ENCODE data around the gene BOLA3. TPM values are rescaled to one million over a fixed set of nuclear protein-coding genes. Genes with fewer than 3 reads are reported as not detected.

Gene BOLA3
- total RNA-seq, 2 donors from 2014 or later = 20.9 to 29.5 TPM

DNA sequence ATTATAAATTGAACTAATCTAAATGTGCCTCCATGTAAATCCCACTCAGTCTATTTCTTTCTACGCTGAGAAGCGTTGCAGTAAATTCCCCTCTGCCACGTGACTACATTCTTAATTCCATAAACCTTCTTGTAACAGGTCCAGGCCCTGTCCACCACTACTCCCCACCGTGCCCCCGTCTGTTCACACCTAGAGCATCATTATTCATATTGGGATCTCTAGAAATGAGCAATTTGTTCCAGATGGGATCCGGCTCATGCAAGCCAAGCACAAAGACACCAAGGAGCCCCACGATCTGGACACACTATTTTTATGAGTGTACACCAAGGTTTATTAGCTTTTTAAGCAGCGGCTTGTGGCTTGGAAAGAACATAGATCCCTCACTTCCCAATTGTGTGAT, 38.2 kb downstream of the BOLA3 start:
- intact Hi-C loops (cut with DNase I) = no loop called here

DNA sequence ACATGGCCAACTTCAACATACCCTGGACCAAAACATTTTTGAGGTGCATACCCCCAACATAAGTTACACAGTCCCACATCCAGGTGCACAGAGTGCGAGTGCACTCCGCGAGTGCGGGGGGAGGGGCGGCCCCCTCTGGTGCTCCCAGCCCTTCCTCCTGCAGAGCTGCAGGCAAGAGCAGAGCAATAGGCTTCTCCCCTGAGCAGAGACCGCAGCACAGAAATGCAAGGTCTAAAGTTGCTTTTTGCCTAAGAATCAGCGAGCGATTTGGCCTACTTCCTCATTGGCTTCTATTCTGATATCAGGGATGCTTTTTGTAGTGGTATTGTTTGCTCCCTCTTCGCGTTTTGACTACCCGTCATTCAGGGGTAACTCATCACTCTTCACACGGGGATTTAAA, 40.6 kb downstream of the BOLA3 start:
- intact Hi-C loops (cut with DNase I) = no loop called here
- no peak for DNase-seq (ENCODE audit: low spot score)

More for the DNA sequence above, 38.2 kb downstream of the BOLA3 start:
- no peak for DNase-seq (ENCODE audit: low spot score)

- no peak for DNase-seq (ENCODE audit: low spot score)
- intact Hi-C loops (cut with DNase I) = no loop called here
These were observed 42.3 kb downstream of the BOLA3 start for GRCh38 chr2:74105413-74105812.

- DNase-seq (ENCODE audit: low spot score) = no peak
- intact Hi-C loops (cut with DNase I) = no loop called here
These were observed 42.9 kb downstream of the BOLA3 start for GRCh38 chr2:74104839-74105238.

- no peak for DNase-seq (ENCODE audit: low spot score)
- intact Hi-C loops (cut with DNase I) = no loop called here
These were observed 43.9 kb downstream of the BOLA3 start for GRCh38 chr2:74103763-74104162.

DNA sequence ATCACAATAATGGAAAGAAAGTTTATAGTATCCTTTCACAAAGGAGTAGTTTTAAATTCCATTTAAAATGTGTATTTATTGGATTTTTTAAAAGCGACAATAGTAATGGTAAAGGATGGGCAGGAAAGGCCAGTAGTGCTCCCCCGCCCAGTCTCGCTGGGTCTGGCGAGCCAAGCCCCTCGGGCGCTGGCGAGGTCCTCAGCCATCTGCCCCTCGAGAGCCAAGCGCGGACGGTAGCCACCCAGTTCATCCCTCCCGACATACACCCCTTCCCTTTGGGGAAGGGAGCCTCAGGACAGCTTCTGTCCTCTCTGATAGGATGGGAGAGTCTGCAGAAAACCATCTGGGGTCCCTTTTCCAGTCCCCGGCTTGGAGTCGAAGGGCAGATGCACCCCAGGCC, 45.2 kb downstream of the BOLA3 start:
- intact Hi-C loops (cut with DNase I) = no loop called here
- DNase-seq (ENCODE audit: low spot score) = no peak

DNA sequence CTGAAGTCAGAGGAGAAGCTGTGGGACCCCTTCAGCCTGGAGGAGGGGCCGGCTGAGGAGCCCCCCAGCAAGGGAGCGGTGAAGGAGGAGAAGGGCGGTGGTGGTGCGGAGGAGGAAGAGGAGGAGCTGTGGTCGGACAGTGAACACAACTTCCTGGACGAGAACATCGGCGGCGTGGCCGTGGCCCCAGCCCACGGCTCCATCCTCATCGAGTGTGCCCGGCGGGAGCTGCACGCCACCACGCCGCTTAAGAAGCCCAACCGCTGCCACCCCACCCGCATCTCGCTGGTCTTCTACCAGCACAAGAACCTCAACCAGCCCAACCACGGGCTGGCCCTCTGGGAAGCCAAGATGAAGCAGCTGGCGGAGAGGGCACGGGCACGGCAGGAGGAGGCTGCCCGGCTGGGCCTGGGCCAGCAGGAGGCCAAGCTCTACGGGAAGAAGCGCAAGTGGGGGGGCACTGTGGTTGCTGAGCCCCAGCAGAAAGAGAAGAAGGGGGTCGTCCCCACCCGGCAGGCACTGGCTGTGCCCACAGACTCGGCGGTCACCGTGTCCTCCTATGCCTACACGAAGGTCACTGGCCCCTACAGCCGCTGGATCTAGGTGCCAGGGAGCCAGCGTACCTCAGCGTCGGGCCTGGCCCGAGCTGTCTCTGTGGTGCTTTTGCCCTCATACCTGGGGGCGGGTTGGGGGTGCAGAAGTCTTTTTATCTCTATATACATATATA, 46.0 kb downstream of the BOLA3 start:
- no peak for DNase-seq (ENCODE audit: low spot score)
- intact Hi-C loops (cut with DNase I) = no loop called here

DNA sequence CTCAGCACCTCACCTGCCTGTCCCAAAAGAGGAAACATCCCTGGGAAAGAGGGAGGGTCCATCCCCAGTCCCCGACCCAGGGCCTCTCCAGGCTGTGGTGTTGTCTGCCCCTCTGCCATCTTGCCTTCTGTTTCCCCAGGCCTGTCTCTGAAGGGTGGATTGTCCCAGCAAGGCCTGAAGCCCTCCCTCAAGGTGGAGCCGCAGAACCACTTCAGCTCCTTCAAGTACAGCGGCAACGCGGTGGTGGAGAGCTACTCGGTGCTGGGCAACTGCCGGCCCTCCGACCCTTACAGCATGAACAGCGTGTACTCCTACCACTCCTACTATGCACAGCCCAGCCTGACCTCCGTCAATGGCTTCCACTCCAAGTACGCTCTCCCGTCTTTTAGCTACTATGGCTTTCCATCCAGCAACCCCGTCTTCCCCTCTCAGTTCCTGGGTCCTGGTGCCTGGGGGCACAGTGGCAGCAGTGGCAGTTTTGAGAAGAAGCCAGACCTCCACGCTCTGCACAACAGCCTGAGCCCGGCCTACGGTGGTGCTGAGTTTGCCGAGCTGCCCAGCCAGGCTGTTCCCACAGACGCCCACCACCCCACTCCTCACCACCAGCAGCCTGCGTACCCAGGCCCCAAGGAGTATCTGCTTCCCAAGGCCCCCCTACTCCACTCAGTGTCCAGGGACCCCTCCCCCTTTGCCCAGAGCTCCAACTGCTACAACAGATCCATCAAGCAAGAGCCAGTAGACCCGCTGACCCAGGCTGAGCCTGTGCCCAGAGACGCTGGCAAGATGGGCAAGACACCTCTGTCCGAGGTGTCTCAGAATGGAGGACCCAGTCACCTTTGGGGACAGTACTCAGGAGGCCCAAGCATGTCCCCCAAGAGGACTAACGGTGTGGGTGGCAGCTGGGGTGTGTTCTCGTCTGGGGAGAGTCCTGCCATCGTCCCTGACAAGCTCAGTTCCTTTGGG, 47.2 kb downstream of the BOLA3 start:
- intact Hi-C loops (cut with DNase I) = no loop called here
- DNase-seq (ENCODE audit: low spot score) = no peak

- intact Hi-C loops (cut with DNase I) = loop anchor here in 1 of 2 donors (1.0 to 10.0 kb wide), 2 partner anchors 152 to 1745 kb away; no protein-coding TSS in a partner anchor
- no peak for DNase-seq (ENCODE audit: low spot score)
These were observed 47.9 kb downstream of the BOLA3 start for GRCh38 chr2:74099835-74100234.

DNA sequence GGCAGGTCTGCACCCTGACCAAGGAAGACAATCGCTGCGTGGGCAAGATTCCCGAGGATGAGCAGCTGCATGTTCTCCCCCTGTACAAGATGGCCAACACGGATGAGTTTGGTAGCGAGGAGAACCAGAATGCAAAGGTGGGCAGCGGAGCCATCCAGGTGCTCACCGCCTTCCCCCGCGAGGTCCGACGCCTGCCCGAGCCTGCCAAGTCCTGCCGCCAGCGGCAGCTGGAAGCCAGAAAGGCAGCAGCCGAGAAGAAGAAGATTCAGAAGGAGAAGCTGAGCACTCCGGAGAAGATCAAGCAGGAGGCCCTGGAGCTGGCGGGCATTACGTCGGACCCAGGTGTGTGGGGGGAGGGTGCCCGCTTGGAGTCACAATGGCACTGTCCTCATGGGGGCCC, 48.4 kb downstream of the BOLA3 start:
- DNase-seq (ENCODE audit: low spot score) = no peak
- intact Hi-C loops (cut with DNase I) = loop anchor here in 1 of 2 donors (1.0 to 10.0 kb wide), 2 partner anchors 151 to 1744 kb away; no protein-coding TSS in a partner anchor

- intact Hi-C loops (cut with DNase I) = loop anchor here in 1 of 2 donors (10.0 kb wide), 1 partner anchor 1743 kb away; no protein-coding TSS in a partner anchor
- DNase-seq (ENCODE audit: low spot score) = no peak
These were observed 50.1 kb downstream of the BOLA3 start for GRCh38 chr2:74097574-74097973.

DNA sequence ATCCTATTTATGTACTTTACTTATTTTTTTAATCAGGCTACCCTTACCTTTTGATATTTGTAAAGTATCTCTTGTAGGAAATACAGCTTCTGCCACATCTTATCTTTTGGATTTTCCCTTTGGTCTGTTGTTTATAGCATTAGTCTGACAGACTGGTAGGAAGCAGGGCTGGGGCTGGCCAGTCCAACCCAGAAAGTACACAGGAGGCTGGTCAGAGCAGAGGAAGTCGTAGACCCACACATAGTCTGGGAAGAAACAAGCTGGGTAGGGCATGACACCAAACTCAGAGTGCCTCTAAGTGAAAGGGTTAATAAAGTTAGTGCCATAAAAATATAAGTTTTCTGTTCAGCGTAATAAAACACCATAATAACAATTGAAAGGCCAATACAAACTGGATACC, 51.7 kb downstream of the BOLA3 start:
- no peak for DNase-seq (ENCODE audit: low spot score)

DNA sequence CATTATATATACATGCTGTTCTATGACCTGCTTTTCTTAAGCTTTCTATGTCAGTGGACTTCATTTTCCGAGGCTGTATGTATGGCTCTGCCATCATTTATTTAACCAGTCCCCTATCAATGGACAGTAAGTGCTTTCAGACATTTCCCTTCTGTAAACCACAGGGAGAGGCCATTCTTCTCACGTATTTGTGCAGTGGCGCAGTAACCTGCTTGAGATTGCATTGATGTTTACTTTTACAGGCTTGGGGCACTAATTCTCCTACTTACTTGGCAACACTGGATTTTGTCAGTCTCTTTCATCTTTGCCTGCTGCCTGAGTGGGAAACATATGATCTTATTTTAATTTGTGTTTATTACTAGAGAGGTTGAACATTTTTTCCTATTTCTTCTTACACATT, 52.1 kb downstream of the BOLA3 start:
- intact Hi-C loops (cut with DNase I) = loop anchor here in 1 of 2 donors (10.0 kb wide), 1 partner anchor 1741 kb away; no protein-coding TSS in a partner anchor
- no peak for DNase-seq (ENCODE audit: low spot score)

More for the DNA sequence above, 51.7 kb downstream of the BOLA3 start:
- intact Hi-C loops (cut with DNase I) = loop anchor here in 1 of 2 donors (10.0 kb wide), 1 partner anchor 1741 kb away; no protein-coding TSS in a partner anchor

DNA sequence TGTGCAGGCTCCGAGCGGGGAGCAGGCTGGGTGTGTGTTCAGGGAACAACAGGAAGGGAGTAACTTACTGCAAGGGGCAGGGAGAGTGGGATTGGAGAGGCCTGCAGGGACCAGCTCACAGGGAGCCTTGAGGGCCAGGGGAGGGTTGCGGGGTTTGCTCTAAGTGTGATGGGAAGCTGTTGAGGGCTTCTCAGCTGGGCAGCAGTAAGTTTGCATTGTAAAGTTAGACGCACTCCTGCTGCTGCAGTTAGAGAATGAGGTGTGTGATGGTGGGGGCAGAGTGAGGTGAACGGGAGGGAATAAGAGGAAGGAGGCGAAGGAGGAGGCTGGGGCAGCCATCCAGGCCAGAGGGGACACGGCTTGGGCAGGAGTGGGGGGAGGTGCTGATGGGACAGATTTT, 53.4 kb downstream of the BOLA3 start:
- no peak for DNase-seq (ENCODE audit: low spot score)
- intact Hi-C loops (cut with DNase I) = loop anchor here in 1 of 2 donors (10.0 kb wide), 1 partner anchor 1739 kb away; no protein-coding TSS in a partner anchor

GRCh38 chr2:74093840-74094239, 53.9 kb downstream of the BOLA3 start:
- DNase-seq (ENCODE audit: low spot score) = no peak
- intact Hi-C loops (cut with DNase I) = loop anchor here in 1 of 2 donors (10.0 kb wide), 1 partner anchor 1739 kb away; no protein-coding TSS in a partner anchor

- intact Hi-C loops (cut with DNase I) = loop anchor here in 1 of 2 donors (10.0 kb wide), 1 partner anchor 1739 kb away; no protein-coding TSS in a partner anchor
These were observed 54.3 kb downstream of the BOLA3 start for GRCh38 chr2:74093426-74093825.

DNA sequence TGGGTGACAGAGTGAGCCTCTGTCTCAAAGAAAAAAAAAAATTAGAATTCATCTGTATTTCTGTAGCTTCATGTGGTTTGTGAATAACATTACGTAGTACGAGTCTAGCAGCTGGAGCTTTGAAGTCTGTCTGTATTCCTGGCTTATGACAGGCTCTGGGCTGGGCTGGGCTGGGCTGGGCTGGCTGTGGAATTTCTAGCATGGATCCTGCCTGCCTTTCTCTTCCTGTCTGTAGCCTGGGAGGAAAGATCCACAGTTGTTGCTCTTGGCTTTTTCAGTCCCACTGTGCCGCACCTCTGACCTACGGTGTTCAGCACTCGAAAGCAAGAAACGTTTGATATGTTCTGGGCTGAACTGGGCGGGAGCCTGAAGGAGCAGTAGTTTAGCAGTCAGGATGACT, 55.4 kb downstream of the BOLA3 start:
- intact Hi-C loops (cut with DNase I) = loop anchor here in 1 of 2 donors (10.0 kb wide), 1 partner anchor 1737 kb away; no protein-coding TSS in a partner anchor
- DNase-seq (ENCODE audit: low spot score) = no peak

More at GRCh38 chr2:74093426-74093825, 54.3 kb downstream of the BOLA3 start:
- DNase-seq (ENCODE audit: low spot score) = no peak

DNA sequence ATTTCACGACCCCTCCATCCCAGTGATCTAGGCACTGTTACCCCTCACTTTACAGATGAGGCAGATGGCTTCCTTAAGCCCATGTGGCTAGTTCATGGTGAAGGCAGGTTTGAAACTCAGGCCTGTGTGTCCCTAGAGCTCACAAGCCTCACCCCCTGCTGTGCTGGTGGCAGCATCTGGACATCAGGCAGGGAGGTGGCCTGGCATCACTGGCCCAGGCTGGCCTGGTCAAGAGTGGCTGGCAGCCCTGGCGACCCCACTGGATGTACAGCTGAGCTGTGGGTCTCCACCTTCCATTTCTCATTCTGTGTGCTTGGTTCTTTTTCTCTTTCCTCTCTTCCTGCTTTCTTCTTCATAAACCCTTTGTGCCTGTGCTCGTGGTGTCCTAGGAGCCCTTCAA, 56.3 kb downstream of the BOLA3 start:
- DNase-seq (ENCODE audit: low spot score) = no peak
- intact Hi-C loops (cut with DNase I) = loop anchor here in 1 of 2 donors (10.0 kb wide), 1 partner anchor 1737 kb away; no protein-coding TSS in a partner anchor

All from posterior vena cava (tissue), 2 donors.